HuH-7 (cell line): Measurements from ENCODE around the gene ANTXR1.

Experiments used
- DNase-seq: peaks from one replicate; pipeline ENCODE4 v3.0.0; 2011; ENCODE audit warnings: low spot score

Gene ANTXR1

GRCh38 chr2:69013142-69013839, at the start of gene ANTXR1:
TSS of gene ANTXR1 (plus strand) at chr2:69013179. CDS start at chr2:69013500, 321 bp downstream.
- peak; percentile 59 for DNase-seq

- no peak for DNase-seq
Measured at GRCh38 chr2:68964282-68964681, 48.7 kb upstream of the ANTXR1 start.

GRCh38 chr2:68968221-68968620, 44.8 kb upstream of the ANTXR1 start:
- no peak for DNase-seq

- no peak for DNase-seq
Measured at GRCh38 chr2:68969736-68970490, 43.1 kb upstream of the ANTXR1 start.

GRCh38 chr2:68970566-68971265, 42.3 kb upstream of the ANTXR1 start:
- no peak for DNase-seq

GRCh38 chr2:68971591-68972231, 41.3 kb upstream of the ANTXR1 start:
- DNase-seq: no peak

GRCh38 chr2:68974251-68974650, 38.7 kb upstream of the ANTXR1 start, which contains the start of gene GKN1:
TSS of gene GKN1 (plus strand) at chr2:68974636. CDS start at chr2:68974678, 42 bp downstream.
- DNase-seq: no peak

GRCh38 chr2:68974946-68975665, 37.9 kb upstream of the ANTXR1 start:
- DNase-seq: no peak

- DNase-seq: no peak
Measured at GRCh38 chr2:68975844-68976243, 37.1 kb upstream of the ANTXR1 start.

- no peak for DNase-seq
Measured at GRCh38 chr2:68977453-68977852, 35.5 kb upstream of the ANTXR1 start.

- no peak for DNase-seq
Measured at GRCh38 chr2:68978098-68978497, 34.9 kb upstream of the ANTXR1 start.

GRCh38 chr2:68980956-68981355, 32.0 kb upstream of the ANTXR1 start:
- DNase-seq: no peak

- no peak for DNase-seq
Measured at GRCh38 chr2:68987021-68987503, 25.9 kb upstream of the ANTXR1 start.

GRCh38 chr2:68989035-68989434, 23.9 kb upstream of the ANTXR1 start:
- DNase-seq: no peak

GRCh38 chr2:68992341-68992740, 20.6 kb upstream of the ANTXR1 start:
- no peak for DNase-seq

GRCh38 chr2:68992933-68993332, 20.0 kb upstream of the ANTXR1 start:
- DNase-seq: no peak

- DNase-seq: no peak
Measured at GRCh38 chr2:68993660-68994059, 19.3 kb upstream of the ANTXR1 start.

- DNase-seq: no peak
Measured at GRCh38 chr2:68994864-68995263, 18.1 kb upstream of the ANTXR1 start.

- DNase-seq: no peak
Measured at GRCh38 chr2:68995916-68996315, 17.1 kb upstream of the ANTXR1 start.

- no peak for DNase-seq
Measured at GRCh38 chr2:68997401-68997800, 15.6 kb upstream of the ANTXR1 start.

- no peak for DNase-seq
Measured at GRCh38 chr2:69001879-69002278, 11.1 kb upstream of the ANTXR1 start.

- no peak for DNase-seq
Measured at GRCh38 chr2:69003731-69004130, 9.2 kb upstream of the ANTXR1 start.
